PC-3 (cell line): ENCODE measurements around the gene ASPSCR1. TPM values are rescaled to one million over a fixed set of nuclear protein-coding genes. Genes with fewer than 3 reads are reported as not detected.

ENCODE experiments used
- ATAC-seq: fragments of 200-7000 bp; cut with Tn5 transposase; 2 replicates; pipeline ENCODE4 v1.9.1; 2020; ENCODE audit warnings: mild to moderate bottlenecking, moderate library complexity
- BruUV-seq: library from RNA; stranded (reverse); fragments of 400-500 nt; replicated peaks from 2 replicates; lab custom pipeline; 2021; lab: Mats Ljungman, UMichigan
- CTCF ChIA-PET: fragments of 300-600 bp; sonication (Branson Sonifier 250); formaldehyde crosslinking; loops from one replicate; lab custom pipeline; 2022; ENCODE audit warnings: antibody characterized with exemption; lab: Charles Lee
- POLR2A ChIA-PET: fragments of 300-600 bp; sonication (Branson Sonifier 250); formaldehyde crosslinking; loops from one replicate; lab custom pipeline; 2022; ENCODE audit warnings: antibody characterized with exemption; ENCODE audit not compliant: unreplicated experiment; lab: Charles Lee
- DNase-seq: peaks from one replicate; pipeline ENCODE4 v3.0.0-alpha.2; 2015
- H2AFZ ChIP-seq: fragments of 300-600 bp; sonication (generic); 2 replicates; pipeline ENCODE4 v1.6.0; 2016; ENCODE audit warnings: antibody characterized with exemption, low read length
- H3F3A ChIP-seq: fragments of 300-600 bp; sonication (generic); one replicate; pipeline ENCODE4 v1.6.0; 2017; ENCODE audit warnings: antibody characterized with exemption, low read length, control low read depth, mild to moderate bottlenecking; ENCODE audit not compliant: unreplicated experiment
- H3K27ac ChIP-seq: fragments of 300-600 bp; sonication (generic); 2 replicates; pipeline ENCODE4 v1.5.1; 2016; ENCODE audit warnings: mild to moderate bottlenecking, low read length
- H3K27me3 ChIP-seq: fragments of 300-600 bp; sonication (generic); 2 replicates; pipeline ENCODE4 v1.6.1; 2016; ENCODE audit warnings: low read length, mixed read lengths
- H3K36me3 ChIP-seq: fragments of 300-600 bp; sonication (generic); 2 replicates; pipeline ENCODE4 v1.6.1; 2016; ENCODE audit warnings: low read depth, mixed run types, low read length, mixed read lengths
- H3K4me1 ChIP-seq: fragments of 300-600 bp; sonication (generic); 2 replicates; pipeline ENCODE4 v1.5.1; 2016; ENCODE audit warnings: low read length; ENCODE audit not compliant: insufficient read depth
- H3K4me2 ChIP-seq: fragments of 300-600 bp; sonication (generic); 2 replicates; pipeline ENCODE4 v1.6.0; 2016; ENCODE audit warnings: low read length
- H3K4me3 ChIP-seq: fragments of 300-600 bp; sonication (generic); 2 replicates; pipeline ENCODE4 v1.5.1; 2016; ENCODE audit warnings: mild to moderate bottlenecking, low read length, mixed read lengths
- H3K79me2 ChIP-seq: fragments of 300-600 bp; sonication (generic); 2 replicates; pipeline ENCODE4 v1.6.1; 2017; ENCODE audit warnings: low read length, mixed read lengths
- H3K9ac ChIP-seq: fragments of 300-600 bp; sonication (generic); 2 replicates; pipeline ENCODE4 v1.6.0; 2016; ENCODE audit warnings: mild to moderate bottlenecking, low read length
- H3K9me2 ChIP-seq: fragments of 300-600 bp; sonication (generic); replicated peaks from 2 replicates; pipeline ENCODE4 v1.6.1; 2016; ENCODE audit warnings: mixed run types, low read length, mixed read lengths
- H3K9me3 ChIP-seq: fragments of 300-600 bp; sonication (generic); 2 replicates; pipeline ENCODE4 v1.6.1; 2016; ENCODE audit warnings: low read length, mixed read lengths
- H4K20me1 ChIP-seq: fragments of 300-600 bp; sonication (generic); 2 replicates; pipeline ENCODE4 v1.6.1; 2016; ENCODE audit warnings: low read length, mixed read lengths
- EZH2 ChIP-seq: fragments of 300-600 bp; sonication (generic); IDR thresholded peaks from one replicate; pipeline ENCODE4 v1.6.1; 2017; ENCODE audit warnings: antibody characterized with exemption, mild to moderate bottlenecking, low read length; ENCODE audit not compliant: unreplicated experiment
- EZH2phosphoT487 ChIP-seq: fragments of 300-600 bp; sonication (generic); IDR thresholded peaks from 2 replicates; pipeline ENCODE4 v1.6.1; 2018; ENCODE audit warnings: mild to moderate bottlenecking, antibody characterized with exemption, low read length, borderline replicate concordance
- intact Hi-C: fragments of 100-400 bp; cut with micrococcal nuclease; formaldehyde crosslinking; loops from 2 replicates; pipeline ENCODE4 v1.9.0; 2023
- total RNA-seq: library from RNA; depleted of rRNA; stranded (reverse); fragments of >200 nt; gene quantifications from 2 replicates; pipeline ENCODE4 v1.2.3, GENCODE V29; 2014
- TF ChIP-seq, protein P1 (sequence below): fragments of 300-600 bp; sonication (generic); conservative IDR thresholded peaks from 2 replicates; pipeline ENCODE4 v1.5.1; 2017; ENCODE audit warnings: antibody characterized with exemption, low read depth, mild to moderate bottlenecking, low read length

The ASPSCR1 gene
- total RNA-seq, 1 experiment from 2014 or later = 31.5 TPM

DNA sequence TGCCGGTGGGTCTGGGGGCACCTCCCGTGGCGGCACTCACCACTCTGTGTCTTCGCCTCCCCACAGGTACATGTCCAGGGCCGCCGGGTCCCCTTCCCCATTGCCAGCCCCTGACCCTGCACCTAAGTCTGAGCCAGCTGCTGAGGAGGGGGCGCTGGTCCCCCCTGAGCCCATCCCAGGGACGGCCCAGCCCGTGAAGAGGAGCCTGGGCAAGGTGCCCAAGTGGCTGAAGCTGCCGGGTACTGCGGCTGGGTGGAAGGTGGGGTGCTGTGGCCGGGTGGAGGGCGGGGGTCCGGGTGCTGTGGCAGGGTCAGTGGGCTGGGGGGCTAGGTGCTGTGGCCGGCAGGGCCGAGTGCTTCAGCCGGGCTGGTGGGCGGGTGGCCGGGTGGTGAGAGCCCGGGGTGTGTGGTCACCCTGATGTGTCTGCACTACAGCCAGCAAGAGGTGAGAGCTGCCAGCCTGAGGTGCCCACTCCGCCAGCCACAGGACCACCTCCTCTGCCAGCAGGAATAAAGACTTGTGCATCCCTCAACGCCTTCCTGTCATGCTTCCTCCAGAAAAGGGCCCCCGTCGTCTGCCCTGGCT, 39.5 kb downstream of the ASPSCR1 start:
- Histone ChIP-seq H3F3A (no peaks in the 10 kb centered on the region), H3K27ac (no peak overlapping the region)
- CTCF ChIA-PET = interaction anchor here (0.6 kb wide), 1 partner anchor 49 kb away, joined by 13 read pairs; no protein-coding TSS in a partner anchor

DNA sequence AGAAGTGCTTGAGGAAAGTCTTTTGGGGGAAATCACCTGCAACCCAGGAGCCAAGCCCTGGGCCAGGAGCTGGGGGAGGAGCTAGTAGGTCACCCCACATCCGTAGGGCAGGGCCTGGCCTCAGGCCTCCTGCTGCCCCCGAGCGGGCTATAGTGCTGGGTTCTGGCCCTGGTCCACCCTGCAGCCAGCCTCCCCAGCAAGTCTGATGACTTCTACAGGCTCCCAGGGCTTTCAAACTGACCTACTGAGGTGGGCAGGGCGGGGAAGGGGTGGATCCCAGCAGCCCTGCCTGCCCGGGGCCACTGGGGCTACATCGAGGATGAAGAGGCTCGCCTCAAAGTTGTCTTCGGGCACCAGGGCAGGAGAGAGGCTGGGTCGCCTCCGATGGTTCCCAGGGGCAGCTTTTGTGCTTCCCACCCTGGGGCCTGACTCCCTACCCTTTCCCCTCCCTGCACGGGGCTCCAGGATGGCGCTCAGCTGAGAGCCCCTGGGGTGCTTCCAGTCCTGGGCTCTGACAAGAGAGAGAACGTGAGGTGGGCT, 40.3 kb downstream of the ASPSCR1 start:
- peaks cover 7% of the 10 kb centered on the region; the same call in 1 of the 2 replicates for H4K20me1 ChIP-seq
- H2AFZ ChIP-seq = no peak overlapping the region
- ATAC-seq (no peak), DNase-seq (no peak)
- no peaks in the 10 kb centered on the region for H3F3A ChIP-seq
- H3K36me3 ChIP-seq = no peaks in the 10 kb centered on the region; the same call in 1 of the 2 replicates
- no peak overlapping the region for H3K4me3 ChIP-seq
- H3K27me3 ChIP-seq = no peaks in the 10 kb centered on the region
- ChIA-PET POLR2A (no interaction called here), CTCF (interaction anchor here (0.6 kb wide), 1 partner anchor 50 kb away, joined by 13 read pairs; no protein-coding TSS in a partner anchor)
- no TSS peak for BruUV-seq
- no peaks in the 10 kb centered on the region for H3K9me3 ChIP-seq
- H3K9ac ChIP-seq = no peak overlapping the region
- TF ChIP-seq EZH2phosphoT487 = no peak
- TF ChIP-seq, protein P1, sequence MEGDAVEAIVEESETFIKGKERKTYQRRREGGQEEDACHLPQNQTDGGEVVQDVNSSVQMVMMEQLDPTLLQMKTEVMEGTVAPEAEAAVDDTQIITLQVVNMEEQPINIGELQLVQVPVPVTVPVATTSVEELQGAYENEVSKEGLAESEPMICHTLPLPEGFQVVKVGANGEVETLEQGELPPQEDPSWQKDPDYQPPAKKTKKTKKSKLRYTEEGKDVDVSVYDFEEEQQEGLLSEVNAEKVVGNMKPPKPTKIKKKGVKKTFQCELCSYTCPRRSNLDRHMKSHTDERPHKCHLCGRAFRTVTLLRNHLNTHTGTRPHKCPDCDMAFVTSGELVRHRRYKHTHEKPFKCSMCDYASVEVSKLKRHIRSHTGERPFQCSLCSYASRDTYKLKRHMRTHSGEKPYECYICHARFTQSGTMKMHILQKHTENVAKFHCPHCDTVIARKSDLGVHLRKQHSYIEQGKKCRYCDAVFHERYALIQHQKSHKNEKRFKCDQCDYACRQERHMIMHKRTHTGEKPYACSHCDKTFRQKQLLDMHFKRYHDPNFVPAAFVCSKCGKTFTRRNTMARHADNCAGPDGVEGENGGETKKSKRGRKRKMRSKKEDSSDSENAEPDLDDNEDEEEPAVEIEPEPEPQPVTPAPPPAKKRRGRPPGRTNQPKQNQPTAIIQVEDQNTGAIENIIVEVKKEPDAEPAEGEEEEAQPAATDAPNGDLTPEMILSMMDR = no peak
- no peak for TF ChIP-seq EZH2
- H3K4me1 ChIP-seq = 0 out of 2 replicates have a peak, but pooled peaks cover 12% of the 10 kb centered on the region
- no peaks in the 10 kb centered on the region for H3K9me2 ChIP-seq
- H3K4me2 ChIP-seq = no peak overlapping the region
- H3K27ac ChIP-seq = no peak overlapping the region
- H3K79me2 ChIP-seq = peaks cover 28% of the 10 kb centered on the region
- intact Hi-C loops = no loop called here

More for the DNA sequence above, 39.5 kb downstream of the ASPSCR1 start:
- DNase-seq (no peak), ATAC-seq (no peak)
- H3K9ac ChIP-seq = no peak overlapping the region
- BruUV-seq = no TSS peak
- intact Hi-C loops = no loop called here
- H3K4me2 ChIP-seq = no peak overlapping the region
- POLR2A ChIA-PET = no interaction called here
- H2AFZ ChIP-seq = no peak overlapping the region
- no peaks in the 10 kb centered on the region for H3K9me2 ChIP-seq
- no peak for TF ChIP-seq EZH2
- TF ChIP-seq, protein P1 = no peak
- TF ChIP-seq EZH2phosphoT487 = no peak
- H3K79me2 ChIP-seq = peaks cover 21% of the 10 kb centered on the region
- no peaks in the 10 kb centered on the region for H3K27me3 ChIP-seq
- peaks cover 7% of the 10 kb centered on the region; the same call in 1 of the 2 replicates for H4K20me1 ChIP-seq
- 0 out of 2 replicates have a peak, but pooled peaks cover 12% of the 10 kb centered on the region for H3K4me1 ChIP-seq
- no peaks in the 10 kb centered on the region; the same call in 1 of the 2 replicates for H3K36me3 ChIP-seq
- H3K4me3 ChIP-seq = no peak overlapping the region
- H3K9me3 ChIP-seq = no peaks in the 10 kb centered on the region
